ENCODE data around the gene PLEK2. TPM values are rescaled to one million over a fixed set of nuclear protein-coding genes. Genes with fewer than 3 reads are reported as not detected.

The PLEK2 gene
- polyA plus RNA-seq: 127 to 253 TPM (median 219 TPM) in 3 replicates
- 18.3 TPM for polyA plus RNA-seq (2011; ENCODE audit: low read depth)
- 168 and 236 TPM in 2 replicates for polyA plus RNA-seq (2011; cell fraction: cytosol; rRNA removed)
- 108 TPM in 2 replicates for polyA plus RNA-seq (2011; cell fraction: nucleus; rRNA removed)
- 40.8 and 252 TPM in 2 replicates for polyA plus RNA-seq (2012; ENCODE audit: low replicate concordance)
- 61.2 to 106 TPM (median 88.5 TPM) in 3 replicates for polyA minus RNA-seq
- polyA minus RNA-seq (2011; cell fraction: cytosol; rRNA and poly(A)+ RNA removed): 122 TPM
- polyA minus RNA-seq (2011; cell fraction: nucleus; rRNA and poly(A)+ RNA removed): 37.7 and 40.0 TPM in 2 replicates

- TF ChIP-seq EZH2 (IDR thresholded peaks at IDR 0.05; ENCODE audit: low read length) (no peak), CTCF (optimal IDR thresholded peaks at IDR 0.05 in 1 of 3, IDR thresholded peaks at IDR 0.05 in 1 of 3, conservative IDR thresholded peaks at IDR 0.05 in 1 of 3; ENCODE audit: extremely low read depth in 1 of 3, insufficient read depth in 2 of 3, low read length in 3 of 3) (no peak)
- peak within 1 kb of the TSS; percentile 99 for H3K4me2 ChIP-seq (ENCODE audit: control insufficient read depth, extremely low read depth, insufficient read depth, low read depth, low read length)
- peaks cover 0 to under 1% of the 10 kb centered on the region in 2 experiments for H3K36me3 ChIP-seq (ENCODE audit: control insufficient read depth in 2 of 2, extremely low read depth in 1 of 2, insufficient read depth in 2 of 2, low read length in 2 of 2)
- dilution Hi-C loops (cut with MboI; ENCODE audit: extremely low pct_ligation_motif_present, low sequenced_read_pairs): no loop called here
- H3K79me2 ChIP-seq (ENCODE audit: control insufficient read depth, insufficient read depth, low read length): peaks cover 55% of the 10 kb centered on the region
- H3K9me1 ChIP-seq (ENCODE audit: control insufficient read depth, extremely low read depth, insufficient read depth, low read length): no peaks in the 10 kb centered on the region
- H3K9ac ChIP-seq (ENCODE audit: control insufficient read depth, extremely low read depth, insufficient read depth, low read length): peak within 1 kb of the TSS; percentile 95
- peak within 1 kb of the TSS; percentile 41 for H2AFZ ChIP-seq (ENCODE audit: control insufficient read depth, low read length)
- H3K4me3 ChIP-seq (ENCODE audit: control insufficient read depth in 2 of 3, extremely low read depth in 1 of 3, insufficient read depth in 2 of 3, low read depth in 1 of 3, low read length in 3 of 3): peak within 1 kb of the TSS; percentile 70 to 85 (median 84)
- DNase-seq (ENCODE audit: low read depth, low spot score) (peak; percentile 95), FAIRE-seq (peak; percentile 71)
- peaks cover 5% of the 10 kb centered on the region for H4K20me1 ChIP-seq (ENCODE audit: control insufficient read depth, extremely low read depth, insufficient read depth, low read length)
- H3K9me3 ChIP-seq (ENCODE audit: control insufficient read depth, low read depth, low read length): no peaks in the 10 kb centered on the region
- H3K27me3 ChIP-seq (ENCODE audit: control insufficient read depth, extremely low read depth, insufficient read depth, low read length): no peaks in the 10 kb centered on the region
- H3K27ac ChIP-seq (ENCODE audit: control insufficient read depth, insufficient read depth, low read length): peak within 1 kb of the TSS; percentile 96
- H3K4me1 ChIP-seq (ENCODE audit: control insufficient read depth, extremely low read depth, insufficient read depth, low read length): peaks cover 63% of the 10 kb centered on the region
These were observed at the start of gene PLEK2 for GRCh38 chr14:67411820-67412421. Gene PLEK2, minus strand, starts transcription at chr14:67412165. Its CDS starts 106 bp downstream, at chr14:67412059.

- no peak for DNase-seq (ENCODE audit: low read depth, low spot score)
- Histone ChIP-seq H3K27ac (ENCODE audit: control insufficient read depth, insufficient read depth, low read length) (no peak overlapping the region), H3K4me3 (ENCODE audit: control insufficient read depth in 2 of 3, extremely low read depth in 1 of 3, insufficient read depth in 2 of 3, low read depth in 1 of 3, low read length in 3 of 3) (no peak overlapping the region), H3K4me1 (ENCODE audit: control insufficient read depth, extremely low read depth, insufficient read depth, low read length) (peaks cover 9% of the 10 kb centered on the region), H3K27me3 (ENCODE audit: control insufficient read depth, extremely low read depth, insufficient read depth, low read length) (no peaks in the 10 kb centered on the region), H2AFZ (ENCODE audit: control insufficient read depth, low read length) (peak overlapping the region; percentile 52), H3K9me3 (ENCODE audit: control insufficient read depth, low read depth, low read length) (no peaks in the 10 kb centered on the region), H3K36me3 (ENCODE audit: control insufficient read depth in 2 of 2, extremely low read depth in 1 of 2, insufficient read depth in 2 of 2, low read length in 2 of 2) (no peaks in the 10 kb centered on the region), H3K9me1 (ENCODE audit: control insufficient read depth, extremely low read depth, insufficient read depth, low read length) (no peaks in the 10 kb centered on the region), H3K4me2 (ENCODE audit: control insufficient read depth, extremely low read depth, insufficient read depth, low read depth, low read length) (peak overlapping the region; percentile 37), H4K20me1 (ENCODE audit: control insufficient read depth, extremely low read depth, insufficient read depth, low read length) (no peaks in the 10 kb centered on the region), H3K79me2 (ENCODE audit: control insufficient read depth, insufficient read depth, low read length) (no peaks in the 10 kb centered on the region), H3K9ac (ENCODE audit: control insufficient read depth, extremely low read depth, insufficient read depth, low read length) (no peak overlapping the region)
- TF ChIP-seq CTCF (optimal IDR thresholded peaks at IDR 0.05 in 1 of 3, IDR thresholded peaks at IDR 0.05 in 1 of 3, conservative IDR thresholded peaks at IDR 0.05 in 1 of 3; ENCODE audit: extremely low read depth in 1 of 3, insufficient read depth in 2 of 3, low read length in 3 of 3) (no peak), EZH2 (IDR thresholded peaks at IDR 0.05; ENCODE audit: low read length) (no peak)
- dilution Hi-C loops (cut with MboI; ENCODE audit: extremely low pct_ligation_motif_present, low sequenced_read_pairs): no loop called here
- no peak for FAIRE-seq
These were observed 49.5 kb upstream of the PLEK2 start for GRCh38 chr14:67461341-67461985.
